SK-N-SH treated with all-trans-retinoic acid at 6 μM for 48 hours (cell line): Measurements from ENCODE around the gene KRT40.

Source experiments
- GLIS3 ChIP-seq: fragments of 250-450 bp; sonication (Bioruptor Pico); IDR thresholded peaks from 2 replicates; pipeline ENCODE4 v1.5.0; 2020; ENCODE audit warnings: mild to moderate bottlenecking, moderate library complexity
- ISL1 ChIP-seq: fragments of 250-450 bp; sonication (Bioruptor Pico); IDR thresholded peaks from 2 replicates; pipeline ENCODE4 v2.1.2; 2022; ENCODE audit warnings: mild to moderate bottlenecking, moderate library complexity
- SNAI2 ChIP-seq: fragments of 250-450 bp; sonication (Bioruptor Pico); IDR thresholded peaks from 2 replicates; pipeline ENCODE4 v1.5.0; 2020; ENCODE audit warnings: mild to moderate bottlenecking, moderate library complexity
- ZFP30 ChIP-seq: fragments of 450-650 bp; formaldehyde crosslinking; IDR thresholded peaks from 2 replicates; pipeline ENCODE4 v1.5.0; 2022; ENCODE audit warnings: mild to moderate bottlenecking, moderate library complexity
- ZNF565 ChIP-seq: fragments of 450-650 bp; formaldehyde crosslinking; conservative IDR thresholded peaks from 2 replicates; pipeline ENCODE4 v1.5.0; 2020; ENCODE audit warnings: low read depth, mild to moderate bottlenecking, moderate library complexity
- ZNF8 ChIP-seq: fragments of 450-650 bp; formaldehyde crosslinking; IDR thresholded peaks from 2 replicates; pipeline ENCODE4 v1.5.0; 2020; ENCODE audit warnings: mild to moderate bottlenecking, moderate library complexity
- TF ChIP-seq, protein P1 (sequence below): fragments of 250-450 bp; sonication (Bioruptor Pico); IDR thresholded peaks from 2 replicates; pipeline ENCODE4 v1.5.0; 2020; ENCODE audit warnings: mild to moderate bottlenecking, moderate library complexity

DNA sequence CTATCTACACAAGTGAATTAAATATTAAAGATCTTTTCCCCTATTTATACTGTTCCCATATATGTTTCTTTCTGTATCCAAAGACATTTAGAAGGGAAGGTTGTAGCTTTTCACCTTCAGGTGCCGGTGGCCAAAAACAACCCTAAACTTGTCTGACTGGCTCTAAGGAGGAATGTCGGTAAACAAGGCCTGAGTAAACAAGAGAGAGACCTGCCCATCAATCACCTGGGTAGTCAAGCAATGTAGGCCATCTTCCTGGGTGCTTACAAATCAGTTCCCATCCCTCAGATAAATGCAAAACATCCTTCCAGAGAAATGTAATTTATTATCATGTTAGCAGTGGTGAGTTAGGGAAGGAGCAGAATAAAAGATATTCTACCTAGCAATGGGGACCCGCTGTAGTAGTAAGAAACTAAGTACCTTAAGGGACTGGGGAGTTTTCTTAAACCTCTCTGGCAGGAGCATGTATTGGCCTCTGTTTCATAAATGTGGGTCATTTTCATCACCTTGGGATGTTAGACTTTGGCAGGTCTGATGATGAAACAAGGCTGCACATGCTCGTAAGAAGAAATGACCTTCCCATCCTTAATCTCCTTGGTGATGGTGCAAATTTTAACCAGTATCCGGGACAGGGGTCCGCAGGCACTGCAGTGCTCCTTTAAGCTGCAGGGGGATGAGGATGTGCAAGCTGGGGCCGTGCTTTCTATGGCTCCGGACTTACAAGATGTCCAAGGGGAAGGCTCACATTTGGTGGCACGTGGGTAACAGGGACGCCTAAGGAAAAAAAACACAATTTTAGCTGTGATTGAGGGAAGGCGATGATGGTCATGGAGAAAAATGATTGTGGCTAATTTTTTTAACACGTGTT is 25.8 kb downstream of the KRT40 start:
- TF ChIP-seq, protein P1, sequence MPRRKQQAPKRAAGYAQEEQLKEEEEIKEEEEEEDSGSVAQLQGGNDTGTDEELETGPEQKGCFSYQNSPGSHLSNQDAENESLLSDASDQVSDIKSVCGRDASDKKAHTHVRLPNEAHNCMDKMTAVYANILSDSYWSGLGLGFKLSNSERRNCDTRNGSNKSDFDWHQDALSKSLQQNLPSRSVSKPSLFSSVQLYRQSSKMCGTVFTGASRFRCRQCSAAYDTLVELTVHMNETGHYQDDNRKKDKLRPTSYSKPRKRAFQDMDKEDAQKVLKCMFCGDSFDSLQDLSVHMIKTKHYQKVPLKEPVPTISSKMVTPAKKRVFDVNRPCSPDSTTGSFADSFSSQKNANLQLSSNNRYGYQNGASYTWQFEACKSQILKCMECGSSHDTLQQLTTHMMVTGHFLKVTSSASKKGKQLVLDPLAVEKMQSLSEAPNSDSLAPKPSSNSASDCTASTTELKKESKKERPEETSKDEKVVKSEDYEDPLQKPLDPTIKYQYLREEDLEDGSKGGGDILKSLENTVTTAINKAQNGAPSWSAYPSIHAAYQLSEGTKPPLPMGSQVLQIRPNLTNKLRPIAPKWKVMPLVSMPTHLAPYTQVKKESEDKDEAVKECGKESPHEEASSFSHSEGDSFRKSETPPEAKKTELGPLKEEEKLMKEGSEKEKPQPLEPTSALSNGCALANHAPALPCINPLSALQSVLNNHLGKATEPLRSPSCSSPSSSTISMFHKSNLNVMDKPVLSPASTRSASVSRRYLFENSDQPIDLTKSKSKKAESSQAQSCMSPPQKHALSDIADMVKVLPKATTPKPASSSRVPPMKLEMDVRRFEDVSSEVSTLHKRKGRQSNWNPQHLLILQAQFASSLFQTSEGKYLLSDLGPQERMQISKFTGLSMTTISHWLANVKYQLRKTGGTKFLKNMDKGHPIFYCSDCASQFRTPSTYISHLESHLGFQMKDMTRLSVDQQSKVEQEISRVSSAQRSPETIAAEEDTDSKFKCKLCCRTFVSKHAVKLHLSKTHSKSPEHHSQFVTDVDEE (CRISPR knock-in tag): no peak
- TF ChIP-seq ZFP30 (CRISPR knock-in tag) (no peak), SNAI2 (no peak), GLIS3 (CRISPR knock-in tag) (no peak), ZNF565 (CRISPR knock-in tag) (no peak), ZNF8 (CRISPR knock-in tag) (no peak), ISL1 (CRISPR knock-in tag) (no peak)
